Left renal pelvis (tissue), 4 donors: ENCODE results near the gene PFKFB2. TPM values are rescaled to one million over a fixed set of nuclear protein-coding genes. Genes with fewer than 3 reads are reported as not detected.

Experiments
- polyA plus RNA-seq, 4 donors: library from polyadenylated mRNA; unstranded; fragments of 120-200 nt; gene quantifications; one replicate each; pipeline ENCODE4 v1.2.1, GENCODE V29; 2013; ENCODE audit not compliant: insufficient read length in 4 of 4

PFKFB2 gene
- polyA plus RNA-seq, 4 donors = 8.5 to 19.1 (median 16.9) TPM

Other genes with a start within 250 kb of the PFKFB2 start
- not detected for gene IL20, start 187.7 kb upstream of the PFKFB2 start, polyA plus RNA-seq
- under 1 TPM; 0.25 to 0.52 (median 0.38) TPM for gene IL24, start 155.8 kb upstream of the PFKFB2 start, polyA plus RNA-seq
- 1 to 10 TPM; 2.0 to 2.3 (median 2.2) TPM for gene FCMR, start 131.3 kb upstream of the PFKFB2 start, polyA plus RNA-seq
- gene PIGR, start 106.8 kb upstream of the PFKFB2 start, polyA plus RNA-seq = 1 to 10 TPM in 2 of 4 donors, under 1 TPM in 2; 0.46 to 2.6 (median 1.2) TPM
- 10 to 100 TPM in 1 of 4 donors, 1 to 10 TPM in 2, under 1 TPM in 1; 0.15 to 14.9 (median 7.8) TPM for gene FCAMR, start 82.8 kb upstream of the PFKFB2 start, polyA plus RNA-seq
- 10 to 100 TPM in 3 of 4 donors, under 1 TPM in 1; 0.46 to 29.0 (median 21.5) TPM for gene C1orf116, start 20.5 kb upstream of the PFKFB2 start, polyA plus RNA-seq
- gene YOD1, start 2.1 kb upstream of the PFKFB2 start, polyA plus RNA-seq = 10 to 100 TPM in 3 of 4 donors, 1 to 10 TPM in 1; 9.9 to 18.8 (median 14.4) TPM
- gene C4BPB, start 35.6 kb downstream of the PFKFB2 start, polyA plus RNA-seq = 1 to 10 TPM in 1 of 4 donors, under 1 TPM in 3; 0.47 to 1.1 (median 0.61) TPM
- under 1 TPM; 0.33 to 0.64 (median 0.46) TPM for gene C4BPA, start 51.0 kb downstream of the PFKFB2 start, polyA plus RNA-seq